Cardiac muscle cell (in vitro differentiated cells and primary cell): ENCODE measurements around the gene KRTAP10-8. TPM values are rescaled to one million over a fixed set of nuclear protein-coding genes. Genes with fewer than 3 reads are reported as not detected.
"Not testable (repeated sequence)": the region's sequence is repeated elsewhere in the genome, so short reads cannot be mapped to it uniquely, and the experiment has no call there.

ENCODE experiments used
- DNase-seq, 2 donors: peaks; one replicate each; pipeline versions ENCODE4 v3.0.0 to v3.0.0-alpha.2; 2010 to 2017; ENCODE audit warnings: low read depth in 1 of 2, low spot score in 1 of 2
- H3K27ac ChIP-seq: fragments of 200-600 bp; sonication (generic); 2 replicates; pipeline ENCODE4 v1.5.1; 2016
- H3K27me3 ChIP-seq: fragments of 200-600 bp; sonication (generic); 2 replicates; pipeline ENCODE4 v1.6.0; 2016; ENCODE audit warnings: control low read depth
- H3K36me3 ChIP-seq: fragments of 200-600 bp; sonication (generic); 2 replicates; pipeline ENCODE4 v1.5.1; 2016; ENCODE audit warnings: control low read depth
- H3K4me1 ChIP-seq: fragments of 200-600 bp; sonication (generic); 2 replicates; pipeline ENCODE4 v1.8.1; 2017; ENCODE audit warnings: low read depth, mild to moderate bottlenecking, mixed run types
- H3K4me3 ChIP-seq: fragments of 200-600 bp; sonication (generic); 2 replicates; pipeline ENCODE4 v1.5.1; 2016; ENCODE audit warnings: mild to moderate bottlenecking
- H3K9me3 ChIP-seq: fragments of 200-600 bp; sonication (generic); 2 replicates; pipeline ENCODE4 v1.5.1; 2017; ENCODE audit warnings: low read depth, mild to moderate bottlenecking, control low read depth
- polyA plus RNA-seq: library from polyadenylated mRNA; unstranded; fragments of >200 nt; fragmentation: Nextera tagmentation; extraction: Ambion mirVana; gene quantifications from 2 replicates; pipeline ENCODE4 v1.2.1, GENCODE V29; 2016
- total RNA-seq: library from RNA; depleted of rRNA; stranded (reverse); fragments of >200 nt; gene quantifications from 2 replicates; pipeline ENCODE4 v1.2.3, GENCODE V29; 2016
- TF ChIP-seq, protein P1 (sequence below): IDR thresholded peaks from 2 replicates; pipeline ENCODE4 v1.5.1; 2012; ENCODE audit warnings: low read depth, mild to moderate bottlenecking, low read length

The KRTAP10-8 gene
- total and polyA plus RNA-seq, 2 experiments from 2014 or later: not detected

- Histone ChIP-seq H3K27ac (no peak overlapping the region), H3K4me3 (no peak overlapping the region), H3K9me3 (no peaks in the 10 kb centered on the region), H3K27me3 (no peaks in the 10 kb centered on the region), H3K4me1 (peaks cover 18% of the 10 kb centered on the region), H3K36me3 (no peaks in the 10 kb centered on the region)
- no peak for DNase-seq
- TF ChIP-seq, protein P1, sequence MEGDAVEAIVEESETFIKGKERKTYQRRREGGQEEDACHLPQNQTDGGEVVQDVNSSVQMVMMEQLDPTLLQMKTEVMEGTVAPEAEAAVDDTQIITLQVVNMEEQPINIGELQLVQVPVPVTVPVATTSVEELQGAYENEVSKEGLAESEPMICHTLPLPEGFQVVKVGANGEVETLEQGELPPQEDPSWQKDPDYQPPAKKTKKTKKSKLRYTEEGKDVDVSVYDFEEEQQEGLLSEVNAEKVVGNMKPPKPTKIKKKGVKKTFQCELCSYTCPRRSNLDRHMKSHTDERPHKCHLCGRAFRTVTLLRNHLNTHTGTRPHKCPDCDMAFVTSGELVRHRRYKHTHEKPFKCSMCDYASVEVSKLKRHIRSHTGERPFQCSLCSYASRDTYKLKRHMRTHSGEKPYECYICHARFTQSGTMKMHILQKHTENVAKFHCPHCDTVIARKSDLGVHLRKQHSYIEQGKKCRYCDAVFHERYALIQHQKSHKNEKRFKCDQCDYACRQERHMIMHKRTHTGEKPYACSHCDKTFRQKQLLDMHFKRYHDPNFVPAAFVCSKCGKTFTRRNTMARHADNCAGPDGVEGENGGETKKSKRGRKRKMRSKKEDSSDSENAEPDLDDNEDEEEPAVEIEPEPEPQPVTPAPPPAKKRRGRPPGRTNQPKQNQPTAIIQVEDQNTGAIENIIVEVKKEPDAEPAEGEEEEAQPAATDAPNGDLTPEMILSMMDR: no peak
Observed at GRCh38 chr21:44595524-44595923, 16.4 kb upstream of the KRTAP10-8 start.

- H3K27ac ChIP-seq: no peak overlapping the region
- no peaks in the 10 kb centered on the region for H3K36me3 ChIP-seq
- TF ChIP-seq, protein P1: no peak
- no peaks in the 10 kb centered on the region for H3K9me3 ChIP-seq
- no peak overlapping the region for H3K4me3 ChIP-seq
- H3K27me3 ChIP-seq: no peaks in the 10 kb centered on the region
- H3K4me1 ChIP-seq: peaks cover 18% of the 10 kb centered on the region
- DNase-seq: no peak
Observed at GRCh38 chr21:44596068-44596725, 15.7 kb upstream of the KRTAP10-8 start.

DNA sequence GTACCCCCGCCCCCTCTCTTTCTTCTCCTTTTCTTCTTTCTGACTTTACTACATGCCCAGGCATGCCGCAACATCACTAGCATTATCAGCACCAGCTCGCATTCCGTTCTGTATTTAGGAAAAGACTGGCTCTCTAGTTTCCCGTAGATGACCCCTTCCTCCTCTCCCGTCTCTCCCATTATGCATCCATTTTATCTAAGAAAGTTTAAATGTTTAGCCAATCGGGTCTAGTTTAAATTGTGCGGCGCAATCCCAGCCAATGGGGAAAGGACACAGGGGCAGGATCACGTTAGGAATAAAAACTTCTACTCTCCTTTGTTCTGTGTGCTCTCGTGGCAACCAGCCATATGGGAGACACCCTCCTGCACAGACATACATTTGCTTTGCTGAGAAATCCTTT, 13.8 kb upstream of the KRTAP10-8 start:
- Histone ChIP-seq H3K27me3 (no peaks in the 10 kb centered on the region), H3K4me1 (peaks cover 15% of the 10 kb centered on the region), H3K9me3 (no peaks in the 10 kb centered on the region), H3K27ac (no peak overlapping the region), H3K4me3 (no peak overlapping the region), H3K36me3 (no peaks in the 10 kb centered on the region)
- no peak for DNase-seq
- TF ChIP-seq, protein P1: no peak

- H3K27me3 ChIP-seq: no peaks in the 10 kb centered on the region
- no peaks in the 10 kb centered on the region for H3K9me3 ChIP-seq
- H3K27ac ChIP-seq: no peak overlapping the region
- no peaks in the 10 kb centered on the region for H3K36me3 ChIP-seq
- no peak overlapping the region for H3K4me3 ChIP-seq
- H3K4me1 ChIP-seq: peaks cover 1% of the 10 kb centered on the region
- TF ChIP-seq, protein P1: no peak
- no peak for DNase-seq
Observed at GRCh38 chr21:44599264-44600029, 12.4 kb upstream of the KRTAP10-8 start.

- not testable (repeated sequence) for H3K4me3 ChIP-seq, H3K27ac ChIP-seq, H3K27me3 ChIP-seq, H3K4me1 ChIP-seq, H3K36me3 ChIP-seq, DNase-seq, H3K9me3 ChIP-seq
Observed at GRCh38 chr21:44600118-44600978, 11.5 kb upstream of the KRTAP10-8 start, which contains the start of gene KRTAP10-7. Gene KRTAP10-7, plus strand, starts transcription at chr21:44600597. Its CDS starts 25 bp downstream, at chr21:44600622.

- H3K36me3 ChIP-seq, DNase-seq, H3K27me3 ChIP-seq: not testable (repeated sequence)
Observed at GRCh38 chr21:44601091-44601490, 10.8 kb upstream of the KRTAP10-8 start.

More at GRCh38 chr21:44601091-44601490, 10.8 kb upstream of the KRTAP10-8 start:
- H3K9me3 ChIP-seq, H3K4me1 ChIP-seq, H3K27ac ChIP-seq, H3K4me3 ChIP-seq: not testable (repeated sequence)
